NCI-H187 (cell line): ENCODE data around the gene OTULIN.

ENCODE experiments used
- DNase-seq, 2 experiments: peaks; one replicate each; lab custom pipeline; 2025; lab: John Stamatoyannopoulos, UW

OTULIN gene

GRCh38 chr5:14721990-14722656, 57.6 kb downstream of the OTULIN start:
- DNase-seq: no peak

GRCh38 chr5:14722923-14723322, 58.4 kb downstream of the OTULIN start:
- DNase-seq: no peak

- no peak for DNase-seq
Observed at GRCh38 chr5:14723701-14724132, 59.2 kb downstream of the OTULIN start.

- no peak for DNase-seq
Observed at GRCh38 chr5:14724633-14725032, 60.1 kb downstream of the OTULIN start.

GRCh38 chr5:14726066-14726838, 61.7 kb downstream of the OTULIN start:
- DNase-seq: no peak

GRCh38 chr5:14727428-14727865, 62.9 kb downstream of the OTULIN start:
- DNase-seq: peak; percentile 74 to 85

- no peak for DNase-seq
Observed at GRCh38 chr5:14727928-14728458, 63.5 kb downstream of the OTULIN start.

- no peak for DNase-seq
Observed at GRCh38 chr5:14728459-14728938, 64.0 kb downstream of the OTULIN start.

- DNase-seq: no peak
Observed at GRCh38 chr5:14729448-14730385, 65.2 kb downstream of the OTULIN start.

GRCh38 chr5:14730466-14730865, 65.9 kb downstream of the OTULIN start:
- no peak for DNase-seq

- DNase-seq: no peak
Observed at GRCh38 chr5:14730881-14731280, 66.4 kb downstream of the OTULIN start.

GRCh38 chr5:14732991-14733390, 68.5 kb downstream of the OTULIN start:
- DNase-seq: no peak

GRCh38 chr5:14733661-14734060, 69.1 kb downstream of the OTULIN start:
- no peak for DNase-seq

- DNase-seq: peak; percentile 33 to 70
Observed at GRCh38 chr5:14734396-14734795, 69.9 kb downstream of the OTULIN start.

GRCh38 chr5:14735944-14736343, 71.4 kb downstream of the OTULIN start:
- DNase-seq: no peak

- no peak for DNase-seq
Observed at GRCh38 chr5:14737291-14737690, 72.8 kb downstream of the OTULIN start.

GRCh38 chr5:14738050-14738449, 73.5 kb downstream of the OTULIN start:
- no peak for DNase-seq

- no peak for DNase-seq
Observed at GRCh38 chr5:14739538-14739937, 75.0 kb downstream of the OTULIN start.

- no peak for DNase-seq
Observed at GRCh38 chr5:14739981-14740380, 75.5 kb downstream of the OTULIN start.

- DNase-seq: peak in 1 of 2 experiments; percentile 70
Observed at GRCh38 chr5:14741131-14741530, 76.6 kb downstream of the OTULIN start.

GRCh38 chr5:14741801-14742440, 77.4 kb downstream of the OTULIN start:
- DNase-seq: peak; percentile 86 to 91
